ENCODE data around the gene NPPB. TPM values are rescaled to one million over a fixed set of nuclear protein-coding genes. Genes with fewer than 3 reads are reported as not detected.

Gene NPPB
- total RNA-seq (2021), result 0.27 TPM in 1 of 3 replicates, not detected in the others
- Bru-seq, nascent RNA, result not detected
- long read RNA-seq, experiment 1, result 0 reads
- long read RNA-seq, experiment 2, result 0 reads
- long read RNA-seq, experiment 3, partial matches to known transcripts, result 0 of 1 reads
- long read RNA-seq, experiment 3, other reads (novel, unspliced or antisense), result 0 of 1 reads

DNA sequence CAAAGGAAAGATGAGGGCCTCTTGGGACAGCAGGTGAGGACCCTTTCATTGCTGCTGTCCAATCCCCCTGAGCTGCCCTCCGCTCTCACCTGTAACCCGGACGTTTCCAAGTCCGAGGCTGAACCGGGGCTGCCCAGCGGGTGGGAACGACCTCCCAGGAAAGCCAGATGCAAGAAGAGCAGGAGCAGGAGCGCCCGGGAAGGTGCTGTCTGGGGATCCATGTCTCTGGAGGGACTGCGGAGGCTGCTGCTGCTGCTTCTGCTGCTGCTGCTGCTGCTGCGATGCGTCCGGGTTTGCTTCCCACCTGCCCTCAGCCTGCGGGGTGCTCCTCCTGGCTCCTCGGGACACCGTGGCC lies at the start of gene NPPB:
Gene NPPB, minus strand, starts transcription at position 333 of the 355 bp plus-strand sequence. Its CDS starts 112 bp downstream, at position 221.
- no peaks in the 10 kb centered on the region for H3K36me3 Mint-ChIP-seq
- no peak within 1 kb of the TSS for H3K27ac Mint-ChIP-seq
- no peak for ATAC-seq
- no peaks in the 10 kb centered on the region for H3K4me1 Mint-ChIP-seq
- ChIA-PET CTCF (interaction anchor here (0.9 to 1.5 kb wide), 6 partner anchors 17 to 109 kb away, joined by 3 to 11 read pairs (median 4); no protein-coding TSS in a partner anchor), POLR2A (no interaction called here)
- peaks cover 46% of the 10 kb centered on the region for H3K27me3 Mint-ChIP-seq (ENCODE audit: low read depth)
- DNase-seq (ENCODE audit: low spot score), result no peak
- H3K9me3 Mint-ChIP-seq, result no peaks in the 10 kb centered on the region
- peak within 1 kb of the TSS; percentile 29 for H3K4me3 Mint-ChIP-seq
- TF ChIP-seq, protein P1, sequence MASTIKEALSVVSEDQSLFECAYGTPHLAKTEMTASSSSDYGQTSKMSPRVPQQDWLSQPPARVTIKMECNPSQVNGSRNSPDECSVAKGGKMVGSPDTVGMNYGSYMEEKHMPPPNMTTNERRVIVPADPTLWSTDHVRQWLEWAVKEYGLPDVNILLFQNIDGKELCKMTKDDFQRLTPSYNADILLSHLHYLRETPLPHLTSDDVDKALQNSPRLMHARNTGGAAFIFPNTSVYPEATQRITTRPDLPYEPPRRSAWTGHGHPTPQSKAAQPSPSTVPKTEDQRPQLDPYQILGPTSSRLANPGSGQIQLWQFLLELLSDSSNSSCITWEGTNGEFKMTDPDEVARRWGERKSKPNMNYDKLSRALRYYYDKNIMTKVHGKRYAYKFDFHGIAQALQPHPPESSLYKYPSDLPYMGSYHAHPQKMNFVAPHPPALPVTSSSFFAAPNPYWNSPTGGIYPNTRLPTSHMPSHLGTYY (CRISPR knock-in tag; IDR thresholded peaks at IDR 0.05), result no peak
- TF ChIP-seq, protein P2, sequence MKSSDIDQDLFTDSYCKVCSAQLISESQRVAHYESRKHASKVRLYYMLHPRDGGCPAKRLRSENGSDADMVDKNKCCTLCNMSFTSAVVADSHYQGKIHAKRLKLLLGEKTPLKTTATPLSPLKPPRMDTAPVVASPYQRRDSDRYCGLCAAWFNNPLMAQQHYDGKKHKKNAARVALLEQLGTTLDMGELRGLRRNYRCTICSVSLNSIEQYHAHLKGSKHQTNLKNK (CRISPR knock-in tag; IDR thresholded peaks at IDR 0.05), result no peak
- TF ChIP-seq, protein P3, sequence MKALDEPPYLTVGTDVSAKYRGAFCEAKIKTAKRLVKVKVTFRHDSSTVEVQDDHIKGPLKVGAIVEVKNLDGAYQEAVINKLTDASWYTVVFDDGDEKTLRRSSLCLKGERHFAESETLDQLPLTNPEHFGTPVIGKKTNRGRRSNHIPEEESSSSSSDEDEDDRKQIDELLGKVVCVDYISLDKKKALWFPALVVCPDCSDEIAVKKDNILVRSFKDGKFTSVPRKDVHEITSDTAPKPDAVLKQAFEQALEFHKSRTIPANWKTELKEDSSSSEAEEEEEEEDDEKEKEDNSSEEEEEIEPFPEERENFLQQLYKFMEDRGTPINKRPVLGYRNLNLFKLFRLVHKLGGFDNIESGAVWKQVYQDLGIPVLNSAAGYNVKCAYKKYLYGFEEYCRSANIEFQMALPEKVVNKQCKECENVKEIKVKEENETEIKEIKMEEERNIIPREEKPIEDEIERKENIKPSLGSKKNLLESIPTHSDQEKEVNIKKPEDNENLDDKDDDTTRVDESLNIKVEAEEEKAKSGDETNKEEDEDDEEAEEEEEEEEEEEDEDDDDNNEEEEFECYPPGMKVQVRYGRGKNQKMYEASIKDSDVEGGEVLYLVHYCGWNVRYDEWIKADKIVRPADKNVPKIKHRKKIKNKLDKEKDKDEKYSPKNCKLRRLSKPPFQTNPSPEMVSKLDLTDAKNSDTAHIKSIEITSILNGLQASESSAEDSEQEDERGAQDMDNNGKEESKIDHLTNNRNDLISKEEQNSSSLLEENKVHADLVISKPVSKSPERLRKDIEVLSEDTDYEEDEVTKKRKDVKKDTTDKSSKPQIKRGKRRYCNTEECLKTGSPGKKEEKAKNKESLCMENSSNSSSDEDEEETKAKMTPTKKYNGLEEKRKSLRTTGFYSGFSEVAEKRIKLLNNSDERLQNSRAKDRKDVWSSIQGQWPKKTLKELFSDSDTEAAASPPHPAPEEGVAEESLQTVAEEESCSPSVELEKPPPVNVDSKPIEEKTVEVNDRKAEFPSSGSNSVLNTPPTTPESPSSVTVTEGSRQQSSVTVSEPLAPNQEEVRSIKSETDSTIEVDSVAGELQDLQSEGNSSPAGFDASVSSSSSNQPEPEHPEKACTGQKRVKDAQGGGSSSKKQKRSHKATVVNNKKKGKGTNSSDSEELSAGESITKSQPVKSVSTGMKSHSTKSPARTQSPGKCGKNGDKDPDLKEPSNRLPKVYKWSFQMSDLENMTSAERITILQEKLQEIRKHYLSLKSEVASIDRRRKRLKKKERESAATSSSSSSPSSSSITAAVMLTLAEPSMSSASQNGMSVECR (CRISPR knock-in tag; IDR thresholded peaks at IDR 0.05; ENCODE audit: borderline replicate concordance), result no peak
- TF ChIP-seq, protein P4, sequence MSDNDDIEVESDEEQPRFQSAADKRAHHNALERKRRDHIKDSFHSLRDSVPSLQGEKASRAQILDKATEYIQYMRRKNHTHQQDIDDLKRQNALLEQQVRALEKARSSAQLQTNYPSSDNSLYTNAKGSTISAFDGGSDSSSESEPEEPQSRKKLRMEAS (CRISPR knock-in tag; IDR thresholded peaks at IDR 0.05), result no peak
- no peak for TF ChIP-seq ELF4 (CRISPR knock-in tag; IDR thresholded peaks at IDR 0.05; ENCODE audit: low read depth)
- no peak for TF ChIP-seq JUN (CRISPR knock-in tag; IDR thresholded peaks at IDR 0.05)
- TF ChIP-seq, protein P5, sequence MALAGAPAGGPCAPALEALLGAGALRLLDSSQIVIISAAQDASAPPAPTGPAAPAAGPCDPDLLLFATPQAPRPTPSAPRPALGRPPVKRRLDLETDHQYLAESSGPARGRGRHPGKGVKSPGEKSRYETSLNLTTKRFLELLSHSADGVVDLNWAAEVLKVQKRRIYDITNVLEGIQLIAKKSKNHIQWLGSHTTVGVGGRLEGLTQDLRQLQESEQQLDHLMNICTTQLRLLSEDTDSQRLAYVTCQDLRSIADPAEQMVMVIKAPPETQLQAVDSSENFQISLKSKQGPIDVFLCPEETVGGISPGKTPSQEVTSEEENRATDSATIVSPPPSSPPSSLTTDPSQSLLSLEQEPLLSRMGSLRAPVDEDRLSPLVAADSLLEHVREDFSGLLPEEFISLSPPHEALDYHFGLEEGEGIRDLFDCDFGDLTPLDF (CRISPR knock-in tag; IDR thresholded peaks at IDR 0.05), result no peak

DNA sequence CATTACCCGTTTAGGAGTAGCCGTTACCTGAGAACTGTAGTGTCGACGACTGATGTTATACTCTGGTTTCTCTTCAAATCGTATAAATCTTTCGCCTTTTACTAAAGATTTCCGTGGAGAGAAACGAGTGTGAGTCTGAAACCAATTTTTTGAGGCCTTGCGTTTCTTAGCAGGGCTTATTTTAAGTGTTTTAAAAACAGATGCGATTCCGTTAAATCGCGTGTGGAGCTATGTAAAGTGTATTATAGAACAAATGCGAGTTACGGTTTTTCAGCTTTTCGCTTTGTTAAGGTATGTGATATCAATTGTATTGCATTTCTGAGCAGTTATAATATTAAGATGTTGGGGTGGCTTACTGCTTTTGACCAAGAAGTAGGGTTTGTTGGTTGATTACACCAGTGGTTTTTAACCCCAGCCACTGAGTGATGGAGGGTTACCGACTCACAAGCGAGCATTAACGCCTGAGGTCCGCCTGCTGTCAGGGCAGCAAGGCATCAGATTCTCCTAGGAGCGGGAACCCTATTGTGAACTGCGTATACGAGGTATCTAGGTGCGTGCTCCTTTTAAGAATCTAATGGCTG lies 49.4 kb upstream of the NPPB start:
- H3K27ac Mint-ChIP-seq, result peak overlapping the region; percentile 100
- DNase-seq (ENCODE audit: low spot score), result no peak
- H3K9me3 Mint-ChIP-seq, result no peaks in the 10 kb centered on the region
- H3K36me3 Mint-ChIP-seq, result no peaks in the 10 kb centered on the region
- no peaks in the 10 kb centered on the region; the same call in 1 of the 2 replicates for H3K27me3 Mint-ChIP-seq (ENCODE audit: low read depth)
- ChIA-PET POLR2A (interaction anchor here (0.6 to 3.4 kb wide), 33 partner anchors 9 to 297 kb away, joined by 3 to 61 read pairs (median 4); partner anchors contain the start of genes CLCN6, KIAA2013, MFN2 and MIIP), CTCF (interaction anchor here (0.5 to 5.5 kb wide), 12 partner anchors 9 to 199 kb away, joined by 3 to 49 read pairs (median 4); partner anchors contain the start of gene MFN2)
- peaks cover 10% of the 10 kb centered on the region for H3K4me1 Mint-ChIP-seq
- H3K4me3 Mint-ChIP-seq, result peak overlapping the region; percentile 85
- peak; percentile 63 for ATAC-seq
- TF ChIP-seq, protein P6, sequence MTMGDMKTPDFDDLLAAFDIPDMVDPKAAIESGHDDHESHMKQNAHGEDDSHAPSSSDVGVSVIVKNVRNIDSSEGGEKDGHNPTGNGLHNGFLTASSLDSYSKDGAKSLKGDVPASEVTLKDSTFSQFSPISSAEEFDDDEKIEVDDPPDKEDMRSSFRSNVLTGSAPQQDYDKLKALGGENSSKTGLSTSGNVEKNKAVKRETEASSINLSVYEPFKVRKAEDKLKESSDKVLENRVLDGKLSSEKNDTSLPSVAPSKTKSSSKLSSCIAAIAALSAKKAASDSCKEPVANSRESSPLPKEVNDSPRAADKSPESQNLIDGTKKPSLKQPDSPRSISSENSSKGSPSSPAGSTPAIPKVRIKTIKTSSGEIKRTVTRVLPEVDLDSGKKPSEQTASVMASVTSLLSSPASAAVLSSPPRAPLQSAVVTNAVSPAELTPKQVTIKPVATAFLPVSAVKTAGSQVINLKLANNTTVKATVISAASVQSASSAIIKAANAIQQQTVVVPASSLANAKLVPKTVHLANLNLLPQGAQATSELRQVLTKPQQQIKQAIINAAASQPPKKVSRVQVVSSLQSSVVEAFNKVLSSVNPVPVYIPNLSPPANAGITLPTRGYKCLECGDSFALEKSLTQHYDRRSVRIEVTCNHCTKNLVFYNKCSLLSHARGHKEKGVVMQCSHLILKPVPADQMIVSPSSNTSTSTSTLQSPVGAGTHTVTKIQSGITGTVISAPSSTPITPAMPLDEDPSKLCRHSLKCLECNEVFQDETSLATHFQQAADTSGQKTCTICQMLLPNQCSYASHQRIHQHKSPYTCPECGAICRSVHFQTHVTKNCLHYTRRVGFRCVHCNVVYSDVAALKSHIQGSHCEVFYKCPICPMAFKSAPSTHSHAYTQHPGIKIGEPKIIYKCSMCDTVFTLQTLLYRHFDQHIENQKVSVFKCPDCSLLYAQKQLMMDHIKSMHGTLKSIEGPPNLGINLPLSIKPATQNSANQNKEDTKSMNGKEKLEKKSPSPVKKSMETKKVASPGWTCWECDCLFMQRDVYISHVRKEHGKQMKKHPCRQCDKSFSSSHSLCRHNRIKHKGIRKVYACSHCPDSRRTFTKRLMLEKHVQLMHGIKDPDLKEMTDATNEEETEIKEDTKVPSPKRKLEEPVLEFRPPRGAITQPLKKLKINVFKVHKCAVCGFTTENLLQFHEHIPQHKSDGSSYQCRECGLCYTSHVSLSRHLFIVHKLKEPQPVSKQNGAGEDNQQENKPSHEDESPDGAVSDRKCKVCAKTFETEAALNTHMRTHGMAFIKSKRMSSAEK (CRISPR knock-in tag; IDR thresholded peaks at IDR 0.05; ENCODE audit: borderline replicate concordance), result peak; percentile 99
- TF ChIP-seq ZNF263 (CRISPR knock-in tag; IDR thresholded peaks at IDR 0.05; ENCODE audit: low read depth) (no peak), KAT7 (CRISPR knock-in tag; IDR thresholded peaks at IDR 0.05; ENCODE audit: borderline replicate concordance) (peak; percentile 55; the same call in 1 of the 2 replicates), MXD4 (CRISPR knock-in tag; IDR thresholded peaks at IDR 0.05; ENCODE audit: borderline replicate concordance) (no peak), RELA (CRISPR knock-in tag; IDR thresholded peaks at IDR 0.05; ENCODE audit: borderline replicate concordance) (no peak)
- TF ChIP-seq, protein P7, sequence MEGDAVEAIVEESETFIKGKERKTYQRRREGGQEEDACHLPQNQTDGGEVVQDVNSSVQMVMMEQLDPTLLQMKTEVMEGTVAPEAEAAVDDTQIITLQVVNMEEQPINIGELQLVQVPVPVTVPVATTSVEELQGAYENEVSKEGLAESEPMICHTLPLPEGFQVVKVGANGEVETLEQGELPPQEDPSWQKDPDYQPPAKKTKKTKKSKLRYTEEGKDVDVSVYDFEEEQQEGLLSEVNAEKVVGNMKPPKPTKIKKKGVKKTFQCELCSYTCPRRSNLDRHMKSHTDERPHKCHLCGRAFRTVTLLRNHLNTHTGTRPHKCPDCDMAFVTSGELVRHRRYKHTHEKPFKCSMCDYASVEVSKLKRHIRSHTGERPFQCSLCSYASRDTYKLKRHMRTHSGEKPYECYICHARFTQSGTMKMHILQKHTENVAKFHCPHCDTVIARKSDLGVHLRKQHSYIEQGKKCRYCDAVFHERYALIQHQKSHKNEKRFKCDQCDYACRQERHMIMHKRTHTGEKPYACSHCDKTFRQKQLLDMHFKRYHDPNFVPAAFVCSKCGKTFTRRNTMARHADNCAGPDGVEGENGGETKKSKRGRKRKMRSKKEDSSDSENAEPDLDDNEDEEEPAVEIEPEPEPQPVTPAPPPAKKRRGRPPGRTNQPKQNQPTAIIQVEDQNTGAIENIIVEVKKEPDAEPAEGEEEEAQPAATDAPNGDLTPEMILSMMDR (IDR thresholded peaks at IDR 0.05), result no peak
- TF ChIP-seq, protein P8, sequence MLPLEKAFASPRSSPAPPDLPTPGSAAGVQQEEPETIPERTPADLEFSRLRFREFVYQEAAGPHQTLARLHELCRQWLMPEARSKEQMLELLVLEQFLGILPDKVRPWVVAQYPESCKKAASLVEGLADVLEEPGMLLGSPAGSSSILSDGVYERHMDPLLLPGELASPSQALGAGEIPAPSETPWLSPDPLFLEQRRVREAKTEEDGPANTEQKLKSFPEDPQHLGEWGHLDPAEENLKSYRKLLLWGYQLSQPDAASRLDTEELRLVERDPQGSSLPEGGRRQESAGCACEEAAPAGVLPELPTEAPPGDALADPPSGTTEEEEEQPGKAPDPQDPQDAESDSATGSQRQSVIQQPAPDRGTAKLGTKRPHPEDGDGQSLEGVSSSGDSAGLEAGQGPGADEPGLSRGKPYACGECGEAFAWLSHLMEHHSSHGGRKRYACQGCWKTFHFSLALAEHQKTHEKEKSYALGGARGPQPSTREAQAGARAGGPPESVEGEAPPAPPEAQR (CRISPR knock-in tag; IDR thresholded peaks at IDR 0.05), result peak; percentile 80
- TF ChIP-seq, protein P9, sequence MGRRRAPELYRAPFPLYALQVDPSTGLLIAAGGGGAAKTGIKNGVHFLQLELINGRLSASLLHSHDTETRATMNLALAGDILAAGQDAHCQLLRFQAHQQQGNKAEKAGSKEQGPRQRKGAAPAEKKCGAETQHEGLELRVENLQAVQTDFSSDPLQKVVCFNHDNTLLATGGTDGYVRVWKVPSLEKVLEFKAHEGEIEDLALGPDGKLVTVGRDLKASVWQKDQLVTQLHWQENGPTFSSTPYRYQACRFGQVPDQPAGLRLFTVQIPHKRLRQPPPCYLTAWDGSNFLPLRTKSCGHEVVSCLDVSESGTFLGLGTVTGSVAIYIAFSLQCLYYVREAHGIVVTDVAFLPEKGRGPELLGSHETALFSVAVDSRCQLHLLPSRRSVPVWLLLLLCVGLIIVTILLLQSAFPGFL (CRISPR knock-in tag; IDR thresholded peaks at IDR 0.05; ENCODE audit: borderline replicate concordance), result peak; percentile 93; the same call in 1 of the 2 replicates

Data from WTC11 (cell line).